ENCODE measurements around the gene MGAT5B. TPM values are rescaled to one million over a fixed set of nuclear protein-coding genes. Genes with fewer than 3 reads are reported as not detected.

The MGAT5B gene
- total RNA-seq, 1 experiment from 2014 or later: 14.3 TPM

- Histone ChIP-seq H3K36me3 (ENCODE audit: low read depth) (no peaks in the 10 kb centered on the region), H3K27ac (no peak overlapping the region), H2AFZ (no peak overlapping the region), H3K4me2 (no peak overlapping the region), H3K9me2 (ENCODE audit: insufficient read depth) (no peaks in the 10 kb centered on the region), H3K4me3 (no peak overlapping the region), H3K9me3 (ENCODE audit: insufficient read depth, low read depth) (no peaks in the 10 kb centered on the region), H4K20me1 (ENCODE audit: insufficient read depth) (no peaks in the 10 kb centered on the region), H3K79me2 (ENCODE audit: low read depth) (no peaks in the 10 kb centered on the region), H3K4me1 (replicated peaks; ENCODE audit: insufficient read depth) (no peaks in the 10 kb centered on the region), H3K27me3 (ENCODE audit: insufficient read depth, low read depth) (no peaks in the 10 kb centered on the region), H3F3A (ENCODE audit: insufficient read depth, low read depth) (peaks cover 1% of the 10 kb centered on the region; the same call in 1 of the 2 replicates)
- intact Hi-C loops (cut with micrococcal nuclease; ENCODE audit: unreplicated experiment): no loop called here
- BruUV-seq (replicated peaks): no TSS peak
- TF ChIP-seq EZH2 (IDR thresholded peaks at IDR 0.05; ENCODE audit: low read depth) (no peak), CTCF (conservative IDR thresholded peaks at IDR 0.05) (no peak)
- no peak for DNase-seq
- CTCF ChIA-PET: no interaction called here
- POLR2A ChIA-PET (ENCODE audit: unreplicated experiment): no interaction called here
Observed at GRCh38 chr17:76929601-76930000, 61.4 kb downstream of the MGAT5B start.

- H3K4me3 ChIP-seq: no peak overlapping the region
- H3F3A ChIP-seq (ENCODE audit: insufficient read depth, low read depth): no peaks in the 10 kb centered on the region
- ChIA-PET POLR2A (ENCODE audit: unreplicated experiment) (no interaction called here), CTCF (no interaction called here)
- no peaks in the 10 kb centered on the region for H3K9me2 ChIP-seq (ENCODE audit: insufficient read depth)
- no peak overlapping the region for H2AFZ ChIP-seq
- no peaks in the 10 kb centered on the region for H4K20me1 ChIP-seq (ENCODE audit: insufficient read depth)
- BruUV-seq (replicated peaks): no TSS peak
- intact Hi-C loops (cut with micrococcal nuclease; ENCODE audit: unreplicated experiment): no loop called here
- no peak overlapping the region for H3K27ac ChIP-seq
- no peaks in the 10 kb centered on the region for H3K79me2 ChIP-seq (ENCODE audit: low read depth)
- H3K36me3 ChIP-seq (ENCODE audit: low read depth): no peaks in the 10 kb centered on the region
- no peaks in the 10 kb centered on the region for H3K9me3 ChIP-seq (ENCODE audit: insufficient read depth, low read depth)
- no peak overlapping the region for H3K4me2 ChIP-seq
- no peaks in the 10 kb centered on the region for H3K4me1 ChIP-seq (replicated peaks; ENCODE audit: insufficient read depth)
- no peak for DNase-seq
- no peaks in the 10 kb centered on the region for H3K27me3 ChIP-seq (ENCODE audit: insufficient read depth, low read depth)
- TF ChIP-seq EZH2 (IDR thresholded peaks at IDR 0.05; ENCODE audit: low read depth) (no peak), CTCF (conservative IDR thresholded peaks at IDR 0.05) (no peak)
Observed at GRCh38 chr17:76930107-76930506, 61.9 kb downstream of the MGAT5B start.

GRCh38 chr17:76932402-76933333, 64.5 kb downstream of the MGAT5B start:
- Histone ChIP-seq H3K4me2 (no peak overlapping the region), H3K9me3 (ENCODE audit: insufficient read depth, low read depth) (no peaks in the 10 kb centered on the region), H3F3A (ENCODE audit: insufficient read depth, low read depth) (no peaks in the 10 kb centered on the region), H3K4me1 (replicated peaks; ENCODE audit: insufficient read depth) (no peaks in the 10 kb centered on the region), H3K9me2 (ENCODE audit: insufficient read depth) (no peaks in the 10 kb centered on the region), H3K36me3 (ENCODE audit: low read depth) (no peaks in the 10 kb centered on the region), H3K79me2 (ENCODE audit: low read depth) (no peaks in the 10 kb centered on the region), H3K27me3 (ENCODE audit: insufficient read depth, low read depth) (no peaks in the 10 kb centered on the region), H2AFZ (no peak overlapping the region), H3K4me3 (no peak overlapping the region), H3K27ac (no peak overlapping the region), H4K20me1 (ENCODE audit: insufficient read depth) (no peaks in the 10 kb centered on the region)
- POLR2A ChIA-PET (ENCODE audit: unreplicated experiment): no interaction called here
- no peak for DNase-seq
- TF ChIP-seq EZH2 (IDR thresholded peaks at IDR 0.05; ENCODE audit: low read depth) (no peak), CTCF (conservative IDR thresholded peaks at IDR 0.05) (no peak)
- no TSS peak for BruUV-seq (replicated peaks)
- CTCF ChIA-PET: no interaction called here
- intact Hi-C loops (cut with micrococcal nuclease; ENCODE audit: unreplicated experiment): no loop called here

Data from PC-9 (cell line).